Right atrium auricular region (tissue), 2 donors: Measurements from ENCODE around the gene GBP5. TPM values are rescaled to one million over a fixed set of nuclear protein-coding genes. Genes with fewer than 3 reads are reported as not detected.
A peak's percentile ranks its signal among the peaks of the same experiment; 100 is the strongest.

Experiments
- DNase-seq: peaks from one replicate; pipeline ENCODE4 v3.0.0-alpha.2; 2019; ENCODE audit warnings: low spot score
- H3K27ac ChIP-seq, 2 donors: fragments of 200-600 bp; sonication (generic); 1 replicate in 1 of 2; 2 replicates in 1 of 2; pipeline ENCODE4 v1.5.1; 2016 to 2019
- H3K27me3 ChIP-seq, 2 donors: fragments of 200-600 bp; sonication (generic); one replicate each; pipeline versions ENCODE4 v1.5.1 to v1.6.0; 2017 to 2019
- H3K36me3 ChIP-seq: fragments of 200-600 bp; sonication (generic); one replicate; pipeline ENCODE4 v1.5.1; 2016
- H3K4me1 ChIP-seq, 2 donors: fragments of 200-600 bp; sonication (generic); one replicate each; pipeline versions ENCODE4 v1.5.1 to v1.6.0; 2017 to 2019
- H3K4me3 ChIP-seq, 2 donors: fragments of 200-600 bp; sonication (generic); 1 replicate in 1 of 2; 2 replicates in 1 of 2; pipeline ENCODE4 v1.5.1; 2017 to 2019; ENCODE audit warnings: mild to moderate bottlenecking in 1 of 2, moderate library complexity in 1 of 2
- H3K9me3 ChIP-seq, 2 donors: fragments of 200-600 bp; sonication (generic); one replicate each; pipeline ENCODE4 v1.5.1; 2019
- total RNA-seq, 2 donors: library from RNA; depleted of rRNA; stranded (reverse); fragments of >200 nt; gene quantifications; one replicate each; pipeline ENCODE4 v1.1.0, GENCODE V29; 2016
- TF ChIP-seq, protein P1 (sequence below), 2 donors: fragments of 200-600 bp; sonication (generic); IDR thresholded peaks; one replicate each; pipeline ENCODE4 v1.5.1; 2019; ENCODE audit warnings: antibody characterized with exemption in 2 of 2

The GBP5 gene
- total RNA-seq, 2 donors from 2014 or later, result 0.37 to 1.0 TPM

DNA sequence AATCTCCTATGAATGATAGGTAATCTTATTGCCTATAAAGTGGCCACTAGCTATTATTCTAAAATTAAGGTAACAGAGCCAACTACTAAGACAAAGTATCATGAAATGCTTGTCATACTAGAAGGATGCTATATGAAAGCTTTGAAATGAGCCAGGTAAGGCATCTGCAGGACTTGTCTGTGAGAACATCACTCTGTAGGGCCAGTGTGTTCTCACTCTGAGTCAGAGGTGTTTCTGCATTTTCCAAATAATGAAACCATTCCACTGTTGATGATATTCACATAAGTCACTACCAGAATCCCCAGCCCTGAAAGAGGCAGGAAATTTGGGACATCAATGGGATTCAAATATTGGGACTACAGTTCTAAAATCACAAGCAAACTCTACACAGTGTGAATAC lies 25.8 kb upstream of the GBP5 start:
- Histone ChIP-seq H3K4me3 (no peak overlapping the region), H3K4me1 (no peaks in the 10 kb centered on the region), H3K36me3 (no peaks in the 10 kb centered on the region), H3K9me3 (no peaks in the 10 kb centered on the region), H3K27me3 (no peaks in the 10 kb centered on the region), H3K27ac (no peak overlapping the region)
- no peak for DNase-seq
- TF ChIP-seq, protein P1, sequence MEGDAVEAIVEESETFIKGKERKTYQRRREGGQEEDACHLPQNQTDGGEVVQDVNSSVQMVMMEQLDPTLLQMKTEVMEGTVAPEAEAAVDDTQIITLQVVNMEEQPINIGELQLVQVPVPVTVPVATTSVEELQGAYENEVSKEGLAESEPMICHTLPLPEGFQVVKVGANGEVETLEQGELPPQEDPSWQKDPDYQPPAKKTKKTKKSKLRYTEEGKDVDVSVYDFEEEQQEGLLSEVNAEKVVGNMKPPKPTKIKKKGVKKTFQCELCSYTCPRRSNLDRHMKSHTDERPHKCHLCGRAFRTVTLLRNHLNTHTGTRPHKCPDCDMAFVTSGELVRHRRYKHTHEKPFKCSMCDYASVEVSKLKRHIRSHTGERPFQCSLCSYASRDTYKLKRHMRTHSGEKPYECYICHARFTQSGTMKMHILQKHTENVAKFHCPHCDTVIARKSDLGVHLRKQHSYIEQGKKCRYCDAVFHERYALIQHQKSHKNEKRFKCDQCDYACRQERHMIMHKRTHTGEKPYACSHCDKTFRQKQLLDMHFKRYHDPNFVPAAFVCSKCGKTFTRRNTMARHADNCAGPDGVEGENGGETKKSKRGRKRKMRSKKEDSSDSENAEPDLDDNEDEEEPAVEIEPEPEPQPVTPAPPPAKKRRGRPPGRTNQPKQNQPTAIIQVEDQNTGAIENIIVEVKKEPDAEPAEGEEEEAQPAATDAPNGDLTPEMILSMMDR (IDR thresholded peaks at IDR 0.05), result no peak

DNA sequence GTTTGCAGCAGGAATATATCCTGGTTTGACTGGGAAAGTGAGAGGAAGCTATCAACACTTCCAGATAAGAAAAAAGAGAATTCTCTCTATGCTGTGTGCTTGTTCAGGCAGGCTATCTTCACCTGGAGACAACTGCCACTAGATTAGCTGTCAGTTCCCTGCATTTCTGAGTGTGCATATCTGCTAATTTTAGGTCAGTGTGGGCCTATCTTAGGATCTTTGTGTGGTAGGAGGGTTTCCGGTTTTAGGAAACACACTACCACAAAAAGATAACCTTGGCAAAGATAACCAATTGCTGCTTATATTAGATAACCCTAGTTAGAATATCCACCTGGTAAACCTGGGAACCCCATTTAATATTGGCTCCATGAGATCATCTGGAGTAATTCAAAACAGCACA lies 22.5 kb upstream of the GBP5 start:
- no peak for DNase-seq
- no peaks in the 10 kb centered on the region for H3K4me1 ChIP-seq
- TF ChIP-seq, protein P1 (IDR thresholded peaks at IDR 0.05), result no peak
- H3K9me3 ChIP-seq, result no peaks in the 10 kb centered on the region
- no peaks in the 10 kb centered on the region for H3K27me3 ChIP-seq
- H3K36me3 ChIP-seq, result no peaks in the 10 kb centered on the region
- no peak overlapping the region for H3K27ac ChIP-seq
- no peak overlapping the region for H3K4me3 ChIP-seq

DNA sequence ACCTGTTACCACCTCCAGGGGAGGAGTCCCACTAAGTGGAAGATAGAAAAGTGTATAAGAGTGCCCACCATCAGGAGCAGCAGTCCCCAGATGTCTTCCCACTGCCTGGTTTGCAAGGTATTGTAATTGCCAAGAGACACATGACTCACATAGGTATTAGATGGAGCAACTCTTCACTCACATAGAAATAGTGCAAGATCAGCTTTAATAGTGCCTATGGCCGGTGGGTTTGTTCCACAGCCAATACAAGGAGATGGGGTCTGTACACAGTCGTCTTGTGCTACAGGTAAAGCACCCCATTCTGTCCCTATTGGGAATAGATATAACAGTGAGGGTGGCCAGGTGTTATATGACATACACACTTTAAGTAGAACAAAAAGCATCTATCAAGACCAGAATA lies 18.6 kb upstream of the GBP5 start:
- no peak for DNase-seq
- Histone ChIP-seq H3K36me3 (no peaks in the 10 kb centered on the region), H3K27me3 (no peaks in the 10 kb centered on the region), H3K9me3 (no peaks in the 10 kb centered on the region), H3K4me3 (no peak overlapping the region), H3K4me1 (peaks cover 0 to 12% of the 10 kb centered on the region in 2 donors), H3K27ac (no peak overlapping the region)
- TF ChIP-seq, protein P1 (IDR thresholded peaks at IDR 0.05), result no peak

GRCh38 chr1:89288051-89288340 lies 15.3 kb upstream of the GBP5 start:
- no peak for DNase-seq
- Histone ChIP-seq H3K9me3 (no peaks in the 10 kb centered on the region), H3K4me3 (no peak overlapping the region), H3K27ac (no peak overlapping the region), H3K4me1 (peaks cover 0 to 12% of the 10 kb centered on the region in 2 donors), H3K36me3 (no peaks in the 10 kb centered on the region), H3K27me3 (no peaks in the 10 kb centered on the region)
- TF ChIP-seq, protein P1 (IDR thresholded peaks at IDR 0.05), result no peak

- peaks cover 0 to 12% of the 10 kb centered on the region in 2 donors for H3K4me1 ChIP-seq
Measured at GRCh38 chr1:89287181-89288050, 14.8 kb upstream of the GBP5 start.

More at GRCh38 chr1:89287181-89288050, 14.8 kb upstream of the GBP5 start:
- TF ChIP-seq, protein P1 (IDR thresholded peaks at IDR 0.05), result no peak
- DNase-seq, result no peak
- no peaks in the 10 kb centered on the region for H3K36me3 ChIP-seq
- H3K27me3 ChIP-seq, result no peaks in the 10 kb centered on the region
- no peaks in the 10 kb centered on the region for H3K9me3 ChIP-seq
- H3K27ac ChIP-seq, result peak overlapping the region in 1 of 2 donors; percentile 36
- H3K4me3 ChIP-seq, result no peak overlapping the region
